AG04450 (cell line): ENCODE measurements around the gene MCCC2. TPM values are rescaled to one million over a fixed set of nuclear protein-coding genes. Genes with fewer than 3 reads are reported as not detected.
"Not testable (repeated sequence)": the region's sequence is repeated elsewhere in the genome, so short reads cannot be mapped to it uniquely, and the experiment has no call there.

Experiments used
- CTCF ChIA-PET: fragments of 300-600, 350-600 bp; formaldehyde crosslinking; extraction: SDS; loops from one replicate; lab custom pipeline; 2022; ENCODE audit warnings: antibody characterized with exemption, inconsistent platforms; lab: Charles Lee
- POLR2A ChIA-PET: fragments of 350-600 bp; formaldehyde crosslinking; extraction: SDS; loops from one replicate; lab custom pipeline; 2021; ENCODE audit warnings: antibody characterized with exemption, inconsistent platforms; lab: Yijun Ruan, JAX
- DNase-seq: peaks from one replicate; pipeline ENCODE4 v3.0.0-alpha.2; 2011; ENCODE audit warnings: low read depth, low spot score
- H3K27ac ChIP-seq: one replicate; pipeline ENCODE4 v1.5.1; 2012; ENCODE audit warnings: low read depth, low read length, control low read depth
- H3K27me3 ChIP-seq: one replicate; pipeline ENCODE4 v1.6.0; 2012; ENCODE audit warnings: low read length; ENCODE audit not compliant: control insufficient read depth, insufficient read depth
- H3K4me3 ChIP-seq: 2 replicates; pipeline ENCODE4 v1.5.1; 2011; ENCODE audit warnings: mild to moderate bottlenecking, low read depth, low read length, control low read depth
- H3K9me3 ChIP-seq: 2 replicates; pipeline ENCODE4 v1.5.1; 2012; ENCODE audit warnings: low read length; ENCODE audit not compliant: control insufficient read depth, insufficient read depth
- polyA plus RNA-seq: library from polyadenylated mRNA; depleted of rRNA; stranded (reverse); fragments of >200 nt; gene quantifications from 2 replicates; pipeline ENCODE4 v1.2.3, GENCODE V29; 2011
- TF ChIP-seq, protein P1 (sequence below): IDR thresholded peaks from 2 replicates; pipeline ENCODE4 v1.5.1; 2011; ENCODE audit warnings: low read depth, low read length, control low read depth, inconsistent platforms

MCCC2 gene
- polyA plus RNA-seq, 1 experiment, result 30.7 TPM

DNA sequence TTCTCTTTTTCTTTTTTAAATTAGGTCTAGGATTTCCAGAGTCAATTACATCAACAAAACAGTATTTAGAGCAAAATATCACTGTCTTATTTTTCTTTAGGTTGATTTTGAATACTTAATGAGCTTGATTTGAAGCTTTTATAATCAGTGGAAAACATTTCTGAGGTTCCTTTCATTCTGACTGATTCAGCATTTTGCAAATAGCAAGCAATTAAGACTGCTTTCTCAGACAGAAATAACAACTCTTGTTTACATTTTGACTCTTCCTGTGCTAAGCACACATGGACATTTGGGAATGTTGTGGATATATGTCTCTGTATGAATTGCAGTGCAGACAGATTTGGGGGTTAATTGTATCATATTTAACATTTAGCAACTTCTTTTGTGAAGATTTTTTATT, 22.2 kb upstream of the MCCC2 start:
- no peak overlapping the region for H3K27ac ChIP-seq
- TF ChIP-seq, protein P1, sequence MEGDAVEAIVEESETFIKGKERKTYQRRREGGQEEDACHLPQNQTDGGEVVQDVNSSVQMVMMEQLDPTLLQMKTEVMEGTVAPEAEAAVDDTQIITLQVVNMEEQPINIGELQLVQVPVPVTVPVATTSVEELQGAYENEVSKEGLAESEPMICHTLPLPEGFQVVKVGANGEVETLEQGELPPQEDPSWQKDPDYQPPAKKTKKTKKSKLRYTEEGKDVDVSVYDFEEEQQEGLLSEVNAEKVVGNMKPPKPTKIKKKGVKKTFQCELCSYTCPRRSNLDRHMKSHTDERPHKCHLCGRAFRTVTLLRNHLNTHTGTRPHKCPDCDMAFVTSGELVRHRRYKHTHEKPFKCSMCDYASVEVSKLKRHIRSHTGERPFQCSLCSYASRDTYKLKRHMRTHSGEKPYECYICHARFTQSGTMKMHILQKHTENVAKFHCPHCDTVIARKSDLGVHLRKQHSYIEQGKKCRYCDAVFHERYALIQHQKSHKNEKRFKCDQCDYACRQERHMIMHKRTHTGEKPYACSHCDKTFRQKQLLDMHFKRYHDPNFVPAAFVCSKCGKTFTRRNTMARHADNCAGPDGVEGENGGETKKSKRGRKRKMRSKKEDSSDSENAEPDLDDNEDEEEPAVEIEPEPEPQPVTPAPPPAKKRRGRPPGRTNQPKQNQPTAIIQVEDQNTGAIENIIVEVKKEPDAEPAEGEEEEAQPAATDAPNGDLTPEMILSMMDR, result no peak
- POLR2A ChIA-PET, result no interaction called here
- no peaks in the 10 kb centered on the region for H3K27me3 ChIP-seq
- H3K9me3 ChIP-seq, result no peaks in the 10 kb centered on the region
- no peak for DNase-seq
- H3K4me3 ChIP-seq, result no peak overlapping the region
- CTCF ChIA-PET, result no interaction called here

DNA sequence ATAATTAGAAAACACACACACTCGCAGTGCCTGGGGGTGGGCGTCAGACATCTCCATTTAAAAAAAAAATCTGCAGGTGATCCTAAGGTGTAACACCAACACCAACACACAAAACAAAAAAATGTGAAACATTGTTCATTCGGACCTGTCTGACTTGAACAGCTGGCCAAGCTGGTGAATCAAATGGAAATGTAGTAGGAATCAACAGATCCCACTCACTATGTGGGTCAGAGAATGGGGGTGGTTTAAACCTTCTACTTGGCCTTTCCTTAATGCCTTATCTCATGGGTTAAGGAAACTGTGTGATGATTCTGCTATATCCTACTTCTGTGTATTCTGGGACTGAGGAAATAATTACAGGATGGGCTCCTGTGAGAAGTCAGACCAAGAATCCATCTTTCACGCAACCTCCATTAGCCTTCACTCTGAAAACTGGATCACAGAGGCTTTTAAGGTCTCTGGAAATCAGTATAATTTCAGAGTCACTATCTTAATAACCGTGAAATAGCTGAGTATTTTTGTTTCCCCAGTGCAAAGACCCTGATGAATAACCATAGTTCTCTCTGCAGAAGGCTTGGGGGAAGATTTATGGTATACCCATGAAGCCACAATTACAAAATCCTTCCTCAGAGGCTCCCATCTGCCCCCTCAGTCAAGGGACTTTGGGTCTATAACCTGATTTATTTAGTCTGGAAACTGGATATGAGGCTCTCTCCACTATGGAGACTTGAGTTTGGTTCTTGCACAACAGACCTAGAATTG, 17.2 kb upstream of the MCCC2 start:
- Histone ChIP-seq H3K4me3 (no peak overlapping the region), H3K9me3 (no peaks in the 10 kb centered on the region), H3K27ac (no peak overlapping the region), H3K27me3 (no peaks in the 10 kb centered on the region)
- no peak for DNase-seq
- TF ChIP-seq, protein P1, result no peak
- POLR2A ChIA-PET, result no interaction called here
- CTCF ChIA-PET, result no interaction called here

DNA sequence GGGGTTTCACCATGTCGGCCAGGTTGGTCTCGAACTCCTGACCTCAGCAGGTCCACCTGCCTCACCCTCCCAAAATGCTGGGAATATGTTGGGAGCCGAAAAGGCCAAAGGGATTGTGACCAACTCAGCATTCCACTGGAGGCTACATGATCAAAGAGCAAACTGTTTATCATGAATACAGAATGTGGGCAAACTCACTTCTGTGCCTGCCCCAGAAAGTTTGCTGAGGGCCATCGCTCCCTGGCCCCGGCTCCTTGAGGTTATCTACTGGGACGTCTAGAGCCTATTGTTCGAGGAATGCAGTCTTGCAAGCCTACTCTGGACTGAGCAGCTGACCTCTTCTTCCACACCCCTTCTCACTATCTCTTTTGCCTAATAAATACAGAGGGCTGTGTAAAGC, 15.3 kb upstream of the MCCC2 start:
- CTCF ChIA-PET, H3K4me3 ChIP-seq, H3K27me3 ChIP-seq, H3K9me3 ChIP-seq, H3K27ac ChIP-seq, POLR2A ChIA-PET, DNase-seq: not testable (repeated sequence)

DNA sequence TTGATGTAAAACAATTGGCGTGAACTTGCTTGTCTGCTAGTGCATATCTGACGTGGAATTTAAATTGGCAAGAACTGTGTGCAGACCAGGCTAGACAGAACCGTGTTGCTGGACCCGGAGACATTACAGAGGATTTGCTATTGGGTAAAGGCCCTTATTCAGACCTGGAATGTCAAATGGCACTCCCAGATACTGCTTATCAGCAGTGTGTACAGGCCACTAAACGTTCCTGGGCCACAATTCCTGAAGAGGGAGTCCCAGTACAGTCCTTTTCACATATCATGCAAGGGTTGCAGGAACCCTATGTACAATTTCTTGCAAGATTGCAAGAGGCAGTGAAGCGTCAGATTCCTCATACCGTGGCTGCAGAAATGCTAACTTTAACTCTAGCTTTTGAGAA, 13.5 kb upstream of the MCCC2 start:
- ChIA-PET CTCF (no interaction called here), POLR2A (interaction anchor here (0.7 kb wide), 1 partner anchor 14 kb away, joined by 5 read pairs; the partner anchor contains the start of gene MCCC2)
- Histone ChIP-seq H3K4me3 (no peak overlapping the region), H3K27me3 (no peaks in the 10 kb centered on the region), H3K27ac (no peak overlapping the region), H3K9me3 (no peaks in the 10 kb centered on the region)
- no peak for DNase-seq
- TF ChIP-seq, protein P1, result no peak

DNA sequence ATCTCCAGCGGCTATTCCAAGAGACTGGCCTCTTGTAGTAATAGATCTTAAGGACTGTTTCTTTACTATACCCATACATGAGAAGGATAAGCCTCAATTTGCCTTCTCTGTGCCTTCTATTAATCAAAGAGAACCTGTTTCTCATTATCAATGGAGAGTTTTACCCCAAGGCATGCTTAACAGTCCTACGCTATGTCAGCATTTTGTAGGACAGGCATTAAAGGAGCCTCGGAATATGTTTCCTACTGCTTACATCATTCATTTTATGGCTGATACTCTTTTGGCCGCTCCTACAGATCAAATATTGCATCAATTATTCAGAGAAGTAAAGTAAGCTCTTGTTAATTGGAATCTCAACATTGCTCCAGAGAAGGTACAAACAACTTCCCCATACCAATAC, 11.6 kb upstream of the MCCC2 start:
- H3K4me3 ChIP-seq, H3K9me3 ChIP-seq, H3K27ac ChIP-seq, H3K27me3 ChIP-seq, POLR2A ChIA-PET, DNase-seq: not testable (repeated sequence)
- CTCF ChIA-PET, result interaction anchor here (0.6 kb wide), 1 partner anchor 179 kb away, joined by 3 read pairs; no protein-coding TSS in a partner anchor

DNA sequence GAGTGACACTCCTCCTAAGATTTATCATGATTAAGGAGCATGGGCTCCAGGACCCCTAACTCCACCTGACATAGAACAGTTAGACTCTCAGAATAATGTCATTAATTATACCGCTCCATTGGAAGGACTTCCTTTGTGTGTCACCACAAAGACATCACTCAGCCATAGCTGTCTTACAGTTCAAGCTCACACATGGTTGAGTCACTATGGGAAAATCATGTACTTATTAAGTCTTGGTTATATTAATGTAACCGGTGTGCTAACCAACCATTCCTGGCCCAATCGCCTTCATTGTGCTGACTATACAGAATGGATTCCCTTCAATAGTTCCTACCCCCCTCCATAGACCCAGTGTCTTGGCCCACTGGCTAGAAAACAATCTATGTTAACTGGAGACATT, 10.9 kb upstream of the MCCC2 start:
- ChIA-PET CTCF (no interaction called here), POLR2A (no interaction called here)
- no peaks in the 10 kb centered on the region for H3K27me3 ChIP-seq
- H3K9me3 ChIP-seq, result no peaks in the 10 kb centered on the region
- DNase-seq, result no peak
- H3K4me3 ChIP-seq, result no peak overlapping the region
- H3K27ac ChIP-seq, result no peak overlapping the region
- TF ChIP-seq, protein P1, result no peak

DNA sequence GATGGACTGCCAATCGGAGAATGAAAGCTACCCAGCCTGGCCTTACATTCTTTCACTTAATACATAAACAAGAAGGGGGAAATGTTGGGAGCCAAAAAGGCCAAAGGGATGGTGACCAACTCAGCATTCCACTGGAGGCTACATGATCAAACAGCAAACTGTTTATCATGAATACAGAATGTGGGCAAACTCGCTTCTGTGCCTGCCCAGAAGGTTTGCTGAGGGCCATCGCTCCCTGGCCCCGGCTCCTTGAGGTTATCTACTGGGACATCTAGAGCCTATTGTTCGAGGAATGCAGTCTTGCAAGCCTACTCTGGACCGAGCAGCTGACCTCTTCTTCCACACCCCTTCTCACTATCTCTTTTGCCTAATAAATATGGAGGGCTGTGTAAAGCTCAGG, 9.3 kb upstream of the MCCC2 start:
- POLR2A ChIA-PET, H3K27ac ChIP-seq, H3K4me3 ChIP-seq, H3K9me3 ChIP-seq, CTCF ChIA-PET, DNase-seq, H3K27me3 ChIP-seq: not testable (repeated sequence)
